ENCODE measurements around the gene GLIS1.

The GLIS1 gene

DNA sequence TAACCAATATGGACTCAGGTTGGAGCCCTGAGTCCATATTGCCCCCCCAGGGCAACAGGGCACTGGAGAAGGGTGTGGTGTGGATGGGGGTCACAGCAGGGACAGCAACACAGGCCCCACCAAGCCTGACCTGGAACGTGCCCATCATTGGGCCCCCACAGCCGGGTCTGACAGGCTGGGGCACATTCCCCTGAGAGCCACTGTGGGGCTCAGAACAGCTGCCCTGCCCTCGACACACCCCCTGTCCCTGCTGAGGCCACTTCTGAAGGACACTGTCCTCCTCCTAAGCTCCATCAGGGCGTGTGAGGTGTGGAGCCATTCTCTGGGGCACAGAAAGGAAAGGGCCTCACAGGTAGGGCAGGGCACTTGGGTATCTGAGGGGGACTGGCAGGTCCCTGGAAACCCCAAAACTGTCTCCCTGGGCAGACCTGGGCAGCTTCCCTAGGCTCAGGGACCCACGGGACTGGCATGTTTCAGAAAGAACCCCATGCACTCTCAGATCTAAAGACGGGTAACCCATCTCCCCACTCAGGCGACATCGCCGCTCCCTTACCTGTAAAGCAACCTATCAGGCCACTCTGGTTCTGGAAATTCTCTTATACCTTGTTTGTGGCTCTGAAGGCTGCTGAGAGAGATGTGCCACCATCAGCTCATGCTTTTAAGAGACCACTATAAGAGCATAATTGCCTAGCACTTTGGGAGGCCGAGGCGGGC, 184.2 kb downstream of the GLIS1 start:
- no peak overlapping the region for H3K4me3 ChIP-seq (ENCODE audit: low read length)
- no peak for DNase-seq (ENCODE audit: low read depth)
- TF ChIP-seq, protein P1, sequence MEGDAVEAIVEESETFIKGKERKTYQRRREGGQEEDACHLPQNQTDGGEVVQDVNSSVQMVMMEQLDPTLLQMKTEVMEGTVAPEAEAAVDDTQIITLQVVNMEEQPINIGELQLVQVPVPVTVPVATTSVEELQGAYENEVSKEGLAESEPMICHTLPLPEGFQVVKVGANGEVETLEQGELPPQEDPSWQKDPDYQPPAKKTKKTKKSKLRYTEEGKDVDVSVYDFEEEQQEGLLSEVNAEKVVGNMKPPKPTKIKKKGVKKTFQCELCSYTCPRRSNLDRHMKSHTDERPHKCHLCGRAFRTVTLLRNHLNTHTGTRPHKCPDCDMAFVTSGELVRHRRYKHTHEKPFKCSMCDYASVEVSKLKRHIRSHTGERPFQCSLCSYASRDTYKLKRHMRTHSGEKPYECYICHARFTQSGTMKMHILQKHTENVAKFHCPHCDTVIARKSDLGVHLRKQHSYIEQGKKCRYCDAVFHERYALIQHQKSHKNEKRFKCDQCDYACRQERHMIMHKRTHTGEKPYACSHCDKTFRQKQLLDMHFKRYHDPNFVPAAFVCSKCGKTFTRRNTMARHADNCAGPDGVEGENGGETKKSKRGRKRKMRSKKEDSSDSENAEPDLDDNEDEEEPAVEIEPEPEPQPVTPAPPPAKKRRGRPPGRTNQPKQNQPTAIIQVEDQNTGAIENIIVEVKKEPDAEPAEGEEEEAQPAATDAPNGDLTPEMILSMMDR (conservative IDR thresholded peaks at IDR 0.05; ENCODE audit: low read depth, low read length) = no peak

DNA sequence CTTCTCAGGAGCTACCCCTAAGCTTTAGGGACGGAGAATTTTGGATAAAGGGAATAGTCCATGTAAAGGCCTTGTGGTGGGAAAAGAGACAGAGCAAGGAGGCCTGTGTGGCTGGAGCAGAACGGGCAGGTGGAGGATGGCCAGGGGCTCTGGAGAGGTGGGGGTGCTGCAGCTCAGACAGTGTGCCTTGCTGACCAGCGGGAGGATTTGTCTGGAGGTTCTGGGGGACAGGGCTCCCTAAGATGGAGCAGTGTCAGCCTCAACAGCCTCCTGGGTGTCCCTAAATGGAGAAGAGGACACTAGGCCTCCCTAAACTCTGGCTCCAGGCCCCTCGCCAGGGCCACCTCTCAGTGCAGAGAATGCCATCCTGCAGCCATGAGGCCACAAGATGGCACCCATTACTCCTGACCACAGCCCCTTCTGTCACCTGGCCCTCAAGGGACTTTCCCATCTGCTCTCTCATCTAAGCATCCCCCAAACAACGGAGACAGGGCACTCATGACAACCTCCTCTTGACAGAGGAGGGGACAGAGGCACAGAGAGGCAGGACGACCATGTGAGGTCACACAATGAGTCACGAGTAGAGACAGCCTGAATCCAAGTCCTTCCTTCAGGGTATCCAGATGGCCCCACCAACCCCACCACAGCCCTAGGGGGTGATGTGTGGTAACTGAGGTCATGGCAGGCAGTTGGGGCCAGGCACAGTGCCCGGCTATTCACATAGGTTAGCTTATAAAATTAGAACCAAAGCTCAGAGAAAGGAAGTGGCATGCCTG, 185.0 kb downstream of the GLIS1 start:
- no peak for DNase-seq (ENCODE audit: low read depth)
- TF ChIP-seq, protein P1 (conservative IDR thresholded peaks at IDR 0.05; ENCODE audit: low read depth, low read length) = no peak

DNA sequence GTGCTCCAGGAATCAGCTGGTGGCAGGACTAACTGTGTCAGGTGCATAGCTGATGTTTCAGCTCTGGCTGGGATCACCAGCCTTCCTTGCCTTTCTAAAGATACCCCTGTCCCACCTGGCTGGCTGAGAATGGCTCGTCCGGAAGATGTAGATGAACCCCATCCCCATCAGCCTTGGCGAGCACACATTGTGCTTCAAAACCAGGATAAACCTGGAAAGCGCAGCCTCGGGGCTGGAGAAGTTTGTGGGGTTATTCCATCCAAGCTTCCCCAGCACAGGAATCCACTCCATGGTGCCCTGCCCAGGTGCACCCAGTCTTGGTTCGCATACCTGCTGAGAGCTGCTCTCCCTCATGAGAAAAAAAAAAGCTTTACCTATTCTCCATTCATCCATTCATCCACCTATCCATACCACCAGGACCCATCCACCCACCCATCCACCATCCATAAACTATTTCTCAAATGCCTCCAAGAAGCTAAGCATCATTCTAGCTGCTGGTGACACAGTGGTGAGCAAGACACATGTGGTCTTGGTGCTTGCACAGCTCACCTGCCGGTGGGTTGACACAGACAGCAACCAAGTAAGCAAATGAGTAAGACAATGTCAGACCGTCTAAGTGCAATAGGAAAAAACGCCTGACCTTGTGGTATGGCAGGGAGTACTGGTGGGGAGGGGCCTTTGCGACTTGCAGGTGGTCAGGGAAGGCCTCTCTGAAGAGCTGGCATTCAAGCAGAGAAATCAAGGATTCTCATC, 185.8 kb downstream of the GLIS1 start:
- no peak for DNase-seq (ENCODE audit: low read depth)
- H3K4me3 ChIP-seq (ENCODE audit: low read length) = no peak overlapping the region
- TF ChIP-seq, protein P1 (conservative IDR thresholded peaks at IDR 0.05; ENCODE audit: low read depth, low read length) = no peak

More for the DNA sequence above, 185.0 kb downstream of the GLIS1 start:
- H3K4me3 ChIP-seq (ENCODE audit: low read length) = no peak overlapping the region

DNA sequence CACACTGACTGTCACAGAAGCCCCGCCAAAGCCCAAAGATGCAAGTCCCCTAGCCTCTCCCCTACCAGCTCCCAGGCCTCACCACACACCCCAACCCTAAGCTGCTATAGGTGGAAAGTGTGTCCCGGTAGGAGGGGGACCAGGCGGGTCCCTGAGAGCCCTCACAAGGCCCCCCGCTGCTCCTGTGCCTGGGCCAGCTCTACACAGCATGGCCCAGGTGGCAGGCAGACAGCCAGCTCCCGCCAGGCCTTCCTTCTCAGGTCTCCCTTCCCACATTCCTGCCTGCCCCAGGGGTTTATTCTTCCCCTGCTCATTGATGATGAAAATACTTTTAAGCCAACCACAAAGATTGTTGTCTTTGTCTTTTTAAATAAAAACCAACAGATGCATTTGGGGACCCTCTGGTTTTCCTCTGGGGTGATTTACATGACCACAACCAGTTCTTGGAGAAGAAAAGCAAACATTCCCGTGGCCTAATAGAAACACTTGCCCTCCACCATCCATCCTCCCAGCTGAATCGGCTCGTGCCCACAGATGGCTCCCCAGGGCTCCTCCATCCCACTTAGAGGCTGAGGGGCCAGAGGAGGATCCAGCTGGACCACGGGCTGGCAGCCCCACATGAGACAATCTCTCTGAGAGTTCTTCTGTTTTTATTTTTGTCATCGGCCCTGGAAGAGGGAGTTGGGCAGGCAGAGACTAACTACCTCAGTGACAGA, 186.7 kb downstream of the GLIS1 start:
- no peak for DNase-seq (ENCODE audit: low read depth)
- H3K4me3 ChIP-seq (ENCODE audit: low read length) = no peak overlapping the region

DNA sequence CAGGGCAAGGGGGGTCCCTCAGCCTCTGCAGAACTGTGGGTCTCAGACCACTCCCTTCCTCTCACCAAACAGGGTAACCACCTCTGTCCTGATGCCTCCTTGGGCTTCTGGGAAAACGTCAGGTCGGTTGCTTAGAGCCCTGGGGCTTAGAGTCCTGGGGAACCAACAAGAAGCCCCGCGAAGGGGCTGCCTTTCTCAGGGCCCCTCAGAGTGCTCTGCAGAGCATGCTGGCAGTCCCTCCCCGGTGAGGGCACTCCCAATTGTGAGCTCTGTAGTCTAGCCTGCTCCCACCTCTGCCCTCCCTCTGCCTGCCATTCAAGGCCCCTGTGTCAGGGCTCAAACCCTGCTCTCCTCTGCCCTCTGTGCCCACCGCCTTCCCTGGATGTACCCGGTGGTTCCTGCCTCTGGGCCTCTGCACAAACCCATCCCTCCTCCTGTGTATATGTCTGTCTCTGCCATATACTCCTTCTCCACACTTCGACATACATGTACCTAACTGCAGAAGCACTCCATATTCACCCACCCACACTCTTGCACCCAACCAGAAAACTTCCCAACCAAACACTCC, 187.5 kb downstream of the GLIS1 start:
- no peak for DNase-seq (ENCODE audit: low read depth)
- no peak overlapping the region for H3K4me3 ChIP-seq (ENCODE audit: low read length)
- TF ChIP-seq, protein P1 (conservative IDR thresholded peaks at IDR 0.05; ENCODE audit: low read depth, low read length) = no peak

More for the DNA sequence above, 186.7 kb downstream of the GLIS1 start:
- TF ChIP-seq, protein P1 (conservative IDR thresholded peaks at IDR 0.05; ENCODE audit: low read depth, low read length) = no peak

DNA sequence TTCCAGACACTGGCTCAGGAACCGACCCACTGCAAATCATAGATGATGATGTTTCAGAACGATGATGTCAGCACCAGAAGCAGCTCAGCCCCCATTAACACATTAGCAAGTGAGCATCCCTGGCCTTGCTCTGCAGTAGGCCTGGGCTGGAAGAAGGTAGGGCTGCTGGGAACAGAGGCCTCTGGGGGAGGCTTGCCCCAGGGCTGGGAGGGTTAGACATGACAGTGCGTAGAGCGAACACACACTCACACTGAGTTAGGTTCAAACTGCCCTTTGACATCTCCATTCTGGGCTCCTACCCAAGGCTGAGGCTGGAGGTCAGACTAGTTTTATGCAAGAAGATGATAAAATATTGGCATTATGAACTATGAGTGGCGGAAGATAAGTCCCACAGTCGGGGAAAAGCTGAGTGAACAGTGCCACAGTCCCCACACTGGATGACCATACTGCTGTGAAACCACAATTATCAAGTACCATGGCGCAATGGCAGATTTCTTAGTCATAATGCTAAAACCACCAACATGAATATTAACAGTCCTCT, 188.7 kb downstream of the GLIS1 start:
- no peak for DNase-seq (ENCODE audit: low read depth)
- TF ChIP-seq, protein P1 (conservative IDR thresholded peaks at IDR 0.05; ENCODE audit: low read depth, low read length) = no peak
- H3K4me3 ChIP-seq (ENCODE audit: low read length) = no peak overlapping the region

Data from retinal pigment epithelial cell (primary cell).